Activated CD8-positive, alpha-beta memory T cell treated with anti-CD3 and anti-CD28 coated beads for 4 hours (primary cell): ENCODE measurements around the gene PLCL2.
"Not testable (repeated sequence)": the region's sequence is repeated elsewhere in the genome, so short reads cannot be mapped to it uniquely, and the experiment has no call there.

Source experiments
- DNase-seq, 2 donors: peaks; one replicate each; pipeline ENCODE4 v3.0.0-alpha.2; 2020; ENCODE audit warnings: low read depth in 2 of 2

The PLCL2 gene

DNA sequence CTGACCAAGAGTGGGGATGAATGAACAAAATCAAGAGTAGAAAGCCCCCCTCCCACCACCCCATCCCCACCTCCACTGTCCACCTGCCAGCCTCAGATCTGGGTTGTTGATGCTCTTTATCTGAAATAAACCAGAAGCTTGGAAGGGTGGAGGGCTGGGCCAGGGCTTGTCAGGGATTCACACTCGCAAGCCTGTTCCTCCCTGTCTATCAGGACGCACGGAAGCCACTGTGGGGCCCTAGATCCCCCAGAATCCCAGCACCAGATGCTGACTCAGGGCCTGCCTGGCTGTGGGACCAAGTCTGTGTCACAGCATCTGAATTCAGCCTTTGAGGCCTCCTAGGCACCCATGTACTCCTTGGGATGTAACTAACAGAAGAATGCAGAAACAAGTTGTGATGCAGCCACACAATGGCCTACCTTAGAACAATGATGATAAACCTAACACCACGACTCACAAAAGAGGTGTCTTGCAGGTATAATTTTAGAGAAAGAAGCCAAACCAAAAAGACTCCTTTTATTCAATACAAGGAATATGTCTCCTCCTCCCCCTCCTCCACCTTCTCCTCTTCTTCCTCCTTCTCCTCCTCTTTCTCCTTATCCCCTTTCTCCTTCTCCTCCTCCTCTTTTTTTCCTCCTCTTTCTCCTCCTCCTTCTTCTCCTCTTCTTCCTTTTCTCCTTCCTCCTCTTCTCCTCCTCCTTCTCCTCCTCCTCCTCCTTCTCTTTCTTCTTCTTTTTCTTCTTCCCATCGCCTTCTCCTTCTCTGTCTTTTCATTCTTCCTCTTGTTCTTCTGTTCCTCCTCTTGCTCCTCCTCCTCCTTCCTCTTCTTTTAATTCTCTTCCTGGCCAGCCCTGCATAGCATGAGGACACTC is 234.7 kb downstream of the PLCL2 start:
- no peak for DNase-seq

DNA sequence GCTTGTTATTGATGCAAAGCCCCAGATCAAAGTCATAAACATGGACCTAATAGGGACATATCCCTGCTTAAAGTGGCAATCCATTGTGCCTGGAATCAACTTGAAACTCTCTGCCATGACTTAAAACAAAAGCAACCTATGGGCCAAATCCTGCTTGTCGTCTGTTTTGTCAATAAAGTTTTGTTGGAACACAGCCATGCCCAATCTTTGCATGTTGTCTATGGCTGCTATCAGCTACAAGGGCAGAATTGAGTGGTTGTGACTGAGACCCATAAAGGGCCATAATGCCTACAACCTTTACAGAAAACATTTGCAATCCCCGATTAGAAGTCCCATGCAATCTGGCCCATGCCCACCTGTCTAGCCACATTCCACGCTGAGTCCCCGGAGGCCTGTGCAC is 235.4 kb downstream of the PLCL2 start:
- DNase-seq, result no peak

DNA sequence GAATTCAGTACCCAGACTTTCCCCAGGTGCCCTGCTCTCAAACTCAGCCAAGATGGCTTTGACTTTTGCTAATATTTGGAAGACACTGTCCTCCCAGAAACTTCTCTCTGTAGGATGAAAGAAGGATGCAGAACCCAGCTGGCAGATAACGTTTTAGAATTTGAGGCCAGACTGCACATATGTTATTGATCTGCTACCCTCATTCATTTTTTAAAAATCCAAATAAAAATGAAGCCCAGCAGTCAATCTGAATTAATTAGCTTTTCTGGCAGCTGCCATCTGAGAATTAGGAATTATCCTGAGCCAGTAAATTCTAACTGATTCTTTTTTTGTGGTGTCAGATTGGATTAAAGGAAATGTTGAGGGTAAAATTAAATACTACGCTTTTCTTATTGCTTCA is 236.6 kb downstream of the PLCL2 start:
- no peak for DNase-seq

DNA sequence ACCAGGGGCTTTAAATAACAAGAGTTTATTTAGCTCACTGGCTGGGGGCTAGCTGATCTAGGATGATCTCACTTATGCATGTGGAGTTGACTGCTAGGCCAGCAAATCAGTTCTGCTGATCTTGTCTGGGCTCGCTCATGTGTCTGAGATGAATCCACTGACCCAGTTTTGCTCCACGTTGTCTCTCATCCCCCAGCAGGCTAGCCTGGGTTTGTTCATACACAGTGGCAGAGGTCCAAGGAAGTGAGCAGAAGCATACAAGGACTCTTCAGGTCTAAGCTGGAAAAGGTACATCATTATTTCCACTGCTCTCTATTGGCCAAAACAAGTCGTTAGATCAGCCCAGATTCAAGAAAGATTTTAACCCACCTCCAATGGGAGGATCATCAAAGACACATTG is 238.0 kb downstream of the PLCL2 start:
- no peak for DNase-seq

DNA sequence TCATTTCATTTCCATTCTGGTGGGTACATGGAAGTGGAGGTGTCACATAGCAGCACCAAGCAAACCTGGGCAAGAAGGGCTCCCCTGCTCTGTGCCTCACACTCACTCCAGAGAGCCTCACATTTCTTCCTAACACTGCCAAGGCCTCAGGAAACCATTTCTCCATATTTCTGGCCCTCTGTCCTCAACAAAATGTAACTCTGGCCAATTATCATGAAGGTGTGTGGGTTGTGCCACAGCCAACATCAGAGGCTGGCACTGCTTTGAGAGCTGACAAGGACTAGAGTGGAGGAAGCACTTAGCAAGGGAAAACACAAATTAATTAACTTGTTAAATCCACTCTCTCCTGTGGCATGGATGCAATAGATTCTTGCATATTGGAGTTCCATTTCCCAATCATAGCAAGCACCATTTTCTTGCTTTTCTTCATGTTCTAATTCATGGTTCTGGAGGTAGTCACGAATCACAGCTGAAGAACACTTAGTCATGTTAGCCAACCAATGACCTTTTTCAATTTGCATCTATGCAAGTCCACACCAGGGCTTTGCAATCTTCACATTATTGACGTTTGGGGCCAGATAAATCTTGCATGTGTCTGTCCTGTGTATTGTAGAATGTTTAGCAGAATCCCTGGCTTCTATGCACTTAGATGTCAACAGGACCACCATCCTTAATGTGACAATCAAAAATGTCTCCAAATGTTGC is 241.1 kb downstream of the PLCL2 start:
- DNase-seq, result no peak

DNA sequence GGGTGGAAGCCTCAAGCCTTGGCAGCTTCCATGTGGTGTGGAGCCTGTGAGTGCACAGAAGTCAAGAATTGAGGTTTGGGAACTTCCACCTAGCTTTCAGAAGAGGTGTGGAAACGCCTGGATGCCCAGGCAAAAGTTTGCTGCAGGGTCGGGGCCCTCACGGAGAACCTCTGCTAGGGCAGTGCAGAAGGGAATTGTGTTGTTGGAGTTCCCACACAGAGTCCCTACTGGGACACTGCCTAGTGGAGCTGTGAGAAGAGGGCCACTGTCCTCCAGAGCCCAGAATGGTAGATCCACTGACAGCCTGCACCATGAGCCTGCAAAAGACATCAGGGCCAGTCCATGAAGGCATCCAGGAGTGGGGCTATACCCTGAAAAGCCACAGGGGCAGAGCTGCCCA is 243.9 kb downstream of the PLCL2 start:
- not testable (repeated sequence) for DNase-seq

DNA sequence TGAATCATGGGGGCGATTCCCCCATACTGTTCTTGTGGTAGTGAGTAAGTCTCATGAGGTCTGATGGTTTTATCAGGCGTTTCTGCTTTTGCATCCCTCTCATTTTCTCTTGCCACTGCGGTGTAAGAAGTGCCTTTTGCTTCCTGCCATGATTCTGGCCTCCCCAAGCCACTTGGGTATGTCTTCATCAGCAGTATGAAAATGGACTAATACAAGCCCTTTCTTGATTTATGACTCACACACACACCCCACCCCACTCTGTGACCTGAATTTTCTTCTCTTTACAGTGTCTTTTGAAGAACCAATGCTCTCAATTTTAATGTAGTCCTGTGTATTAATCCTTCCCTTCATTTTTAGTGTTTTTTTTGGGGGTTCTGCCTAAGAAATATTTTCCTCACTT is 244.8 kb downstream of the PLCL2 start:
- no peak for DNase-seq

DNA sequence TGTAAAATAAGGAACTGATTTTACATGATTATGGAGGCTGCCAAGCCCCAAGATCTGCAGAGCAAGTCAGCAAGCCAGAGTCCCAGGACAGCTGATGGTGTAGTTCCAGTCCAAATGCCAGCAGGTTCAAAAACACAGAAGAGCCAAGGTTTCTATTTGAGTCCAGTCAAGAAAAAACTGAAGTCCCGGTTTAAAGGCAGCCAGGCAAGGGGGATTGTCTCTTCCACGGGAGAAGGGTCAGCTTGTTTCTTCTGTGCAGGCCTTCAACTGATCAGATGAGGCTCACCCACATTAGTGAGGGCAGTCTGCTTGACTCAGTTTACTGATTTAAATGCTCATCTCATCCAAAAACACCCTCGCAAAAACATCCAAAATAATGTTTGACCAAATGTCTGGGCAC is 246.2 kb downstream of the PLCL2 start:
- no peak for DNase-seq

DNA sequence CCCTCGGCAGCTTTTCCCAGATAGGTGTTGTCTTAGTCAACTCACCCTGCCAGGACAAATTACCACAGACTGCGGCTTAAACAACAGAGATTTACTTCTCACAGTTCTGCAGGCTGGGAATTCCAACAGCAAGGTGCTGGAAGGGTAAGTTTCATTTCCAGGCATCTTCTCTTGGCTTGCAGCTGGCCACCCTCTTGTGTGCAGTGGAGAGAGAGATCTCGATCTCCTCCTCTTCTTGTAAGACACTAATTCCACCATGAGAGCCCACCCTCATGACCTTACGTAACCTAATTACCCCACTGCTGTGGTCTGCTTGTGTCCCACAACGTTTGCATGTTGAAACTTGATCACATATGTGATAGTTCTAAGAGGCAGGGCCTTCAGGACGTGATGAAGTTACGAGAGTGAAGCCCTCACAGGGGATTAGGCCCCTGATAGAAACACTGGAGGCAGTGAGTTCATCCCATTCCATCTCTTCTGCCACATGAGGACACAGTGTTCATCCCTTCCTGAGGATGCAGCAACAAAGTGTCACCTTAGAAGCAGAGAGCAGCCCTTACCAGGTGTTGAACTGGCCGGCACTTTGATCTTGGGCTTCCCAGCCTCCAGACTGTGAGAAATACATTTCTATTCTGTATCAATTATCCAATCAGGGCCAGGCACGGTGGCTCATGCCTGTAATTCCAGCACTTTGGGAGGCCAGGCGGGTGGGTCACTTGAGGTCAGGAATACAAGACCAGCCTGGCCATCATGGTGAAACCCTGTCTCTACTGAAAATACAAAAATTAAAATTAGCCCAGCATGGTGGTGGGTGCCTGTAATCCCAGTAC is 247.7 kb downstream of the PLCL2 start:
- DNase-seq, result no peak

DNA sequence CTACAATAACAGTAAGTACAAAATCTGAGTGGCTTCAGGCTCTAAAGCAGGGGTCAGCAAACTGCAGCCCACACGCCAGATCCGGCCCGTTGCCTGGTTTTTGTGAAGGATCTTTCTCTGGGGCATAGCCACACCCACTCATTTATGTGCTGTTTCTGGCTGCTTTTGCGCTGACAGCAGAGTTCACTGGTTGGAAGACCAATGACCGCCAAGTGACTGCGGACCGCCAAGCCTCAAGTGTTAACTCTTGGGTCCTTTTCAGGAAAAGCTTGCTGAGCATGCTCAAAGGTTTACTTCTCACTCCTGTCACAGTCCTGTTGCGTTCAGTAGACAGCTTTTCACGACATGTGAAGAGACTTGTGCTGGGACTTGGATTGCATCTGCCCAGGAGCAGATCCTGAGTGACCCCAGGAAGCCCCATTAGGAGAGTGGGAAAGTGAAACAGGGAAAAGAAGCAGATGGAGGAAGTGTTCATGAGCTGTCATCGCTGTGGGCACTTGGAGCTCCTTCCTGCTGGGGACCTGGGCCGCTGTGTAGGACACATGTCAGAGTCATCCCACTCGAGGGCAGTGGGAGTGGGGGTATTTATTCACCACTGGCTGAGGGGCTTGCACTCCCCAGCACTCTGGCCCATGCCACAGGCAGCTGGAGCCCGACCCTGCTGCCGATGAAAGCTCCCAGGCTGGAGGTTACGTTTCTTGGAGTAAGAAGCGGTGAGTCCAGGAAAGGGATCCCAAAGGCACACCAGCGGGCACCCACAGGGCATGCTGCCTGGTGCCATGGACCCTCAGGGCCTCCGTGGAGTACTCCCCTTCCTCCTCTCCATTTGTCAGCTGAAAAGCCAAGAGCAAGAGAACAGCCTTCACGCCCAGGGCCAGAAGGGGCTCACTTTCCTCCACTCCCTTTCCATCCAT is 249.1 kb downstream of the PLCL2 start:
- no peak for DNase-seq

DNA sequence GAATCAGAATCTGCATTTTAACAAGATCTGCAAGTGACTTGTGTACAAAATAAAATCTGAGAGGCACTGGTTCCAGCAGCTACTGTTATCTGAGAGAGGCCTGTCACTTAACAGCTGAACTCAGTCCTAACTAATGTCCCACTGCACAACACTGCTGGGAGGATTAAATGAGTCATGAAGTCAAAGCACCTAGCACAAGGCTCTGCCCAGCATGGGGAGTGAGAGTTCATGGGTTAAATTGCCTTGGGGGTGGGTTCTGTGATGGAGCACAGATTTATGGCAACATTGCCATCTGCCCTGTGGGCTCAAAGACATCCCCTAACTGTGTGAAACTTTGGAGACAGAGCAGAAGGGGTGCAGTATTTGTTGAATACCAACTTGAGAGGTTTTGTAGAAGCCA is 250.9 kb downstream of the PLCL2 start:
- no peak for DNase-seq

DNA sequence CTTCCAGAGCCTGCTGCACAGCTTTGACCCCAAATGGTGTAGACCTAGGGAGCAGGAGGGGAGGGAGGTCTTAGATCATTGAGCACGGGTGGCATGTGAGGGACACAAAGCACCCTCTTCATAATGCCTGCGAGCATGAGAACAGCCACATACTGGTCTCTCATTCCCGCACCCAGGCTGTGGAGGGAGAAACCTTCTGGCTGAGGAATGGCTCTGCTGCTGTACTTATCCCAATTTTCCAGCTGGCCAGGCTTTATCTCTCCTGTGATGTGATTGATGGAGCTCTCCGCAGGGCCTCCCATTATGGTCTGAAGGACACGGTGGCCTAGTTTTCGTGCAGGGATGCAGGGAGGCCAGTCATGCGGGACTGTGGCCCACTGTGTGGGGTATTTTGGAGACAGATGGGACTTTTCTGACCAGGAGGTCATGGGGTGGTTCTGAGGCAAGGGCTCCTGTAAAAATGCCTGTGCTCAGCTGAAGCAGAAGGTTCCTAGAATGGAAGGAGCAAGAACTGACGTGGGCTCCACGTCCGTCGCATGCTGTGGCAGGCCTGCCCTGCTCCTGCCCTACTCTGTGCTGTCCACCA is 251.5 kb downstream of the PLCL2 start:
- no peak for DNase-seq

DNA sequence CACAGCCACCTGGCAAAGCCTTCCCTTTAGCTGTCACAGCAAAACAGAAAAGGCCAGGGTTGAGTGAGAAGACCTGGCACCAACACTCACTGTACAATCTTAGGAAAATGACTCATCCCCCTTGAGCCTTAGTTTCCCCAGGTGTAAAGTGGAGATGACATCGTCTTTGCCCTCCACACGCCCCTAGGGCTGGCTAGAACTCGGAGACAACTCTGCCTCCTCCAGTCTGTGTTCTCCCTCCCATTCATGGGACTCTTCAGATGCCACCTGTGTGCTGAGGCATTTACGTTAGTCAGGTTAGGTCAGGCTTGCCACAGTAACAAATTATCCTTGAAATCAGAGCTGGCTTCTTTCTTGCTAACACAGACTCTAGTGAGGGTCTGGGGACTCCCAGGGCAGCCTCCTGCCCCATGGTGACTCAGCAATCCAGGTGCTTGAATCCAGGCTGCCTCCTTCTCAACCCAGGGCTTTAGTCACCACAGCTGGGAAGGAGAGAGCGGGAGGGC is 252.6 kb downstream of the PLCL2 start:
- DNase-seq, result no peak

DNA sequence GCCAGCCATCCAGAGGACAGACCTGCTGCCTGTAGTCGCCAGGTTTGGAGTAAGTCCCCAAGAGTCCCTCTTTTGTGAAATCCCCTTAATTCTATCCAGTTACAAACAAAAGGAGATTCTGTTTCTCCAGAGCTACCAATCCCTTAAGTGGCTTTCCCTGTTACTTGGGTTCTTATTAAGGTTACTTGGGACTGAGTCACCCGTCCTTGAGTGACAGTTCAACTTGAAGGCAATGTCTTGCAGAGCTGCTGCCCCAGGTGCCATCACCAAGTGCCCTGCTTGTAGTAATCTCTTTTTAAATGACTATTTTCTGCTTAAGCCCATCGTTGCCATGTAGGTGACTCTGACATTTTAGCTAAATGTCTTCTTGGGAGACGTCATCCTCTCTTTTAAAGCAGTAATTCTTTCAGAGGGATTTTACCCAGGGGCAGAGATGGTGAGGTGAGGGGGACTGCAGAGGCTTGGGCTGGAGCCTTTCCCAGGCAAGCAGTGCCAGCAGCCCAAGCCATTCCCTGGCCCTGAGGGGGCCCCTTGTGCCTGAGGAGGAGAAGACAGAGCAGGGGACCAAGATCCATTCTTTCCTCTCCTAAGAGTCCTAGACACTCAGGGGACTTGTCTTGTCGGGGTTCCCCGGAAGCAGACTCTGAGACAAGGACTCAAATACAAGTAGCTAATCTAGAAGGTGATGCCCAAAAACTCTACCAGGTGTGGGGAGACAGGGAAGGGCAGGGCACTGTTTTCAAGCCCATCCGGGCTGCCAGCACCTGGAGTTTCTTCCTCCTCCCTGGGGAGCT is 253.7 kb downstream of the PLCL2 start:
- no peak for DNase-seq
